Small intestine (tissue), 7 donors: ENCODE measurements around the gene DERA. TPM values are rescaled to one million over a fixed set of nuclear protein-coding genes. Genes with fewer than 3 reads are reported as not detected.
A peak's percentile ranks its signal among the peaks of the same experiment; 100 is the strongest.
"Not testable (repeated sequence)": the region's sequence is repeated elsewhere in the genome, so short reads cannot be mapped to it uniquely, and the experiment has no call there.

Experiments
- DNase-seq, 2 donors: peaks; one replicate each; pipeline versions ENCODE4 v3.0.0 to v3.0.0-alpha.2; 2013
- FAIRE-seq: peaks from 2 replicates; lab custom pipeline; 2012; peaks lifted over from hg19 to GRCh38; lab: Jason Lieb, UNC
- H3K27ac ChIP-seq, 3 donors: one replicate each; pipeline ENCODE4 v1.5.1; 2013; ENCODE audit warnings: low read length in 2 of 3, mild to moderate bottlenecking in 2 of 3, control low read depth in 1 of 3, inconsistent platforms in 1 of 3, low read depth in 1 of 3, moderate library complexity in 1 of 3
- H3K27me3 ChIP-seq, 3 donors: one replicate each; pipeline ENCODE4 v1.6.1; 2013; ENCODE audit warnings: low read length in 3 of 3, inconsistent platforms in 1 of 3; ENCODE audit not compliant: control insufficient read depth in 3 of 3, insufficient read depth in 3 of 3
- H3K36me3 ChIP-seq, 3 donors: one replicate each; pipeline ENCODE4 v1.6.1; 2013; ENCODE audit warnings: low read length in 3 of 3, inconsistent platforms in 1 of 3, low read depth in 1 of 3, mild to moderate bottlenecking in 1 of 3, moderate library complexity in 1 of 3; ENCODE audit not compliant: control insufficient read depth in 3 of 3, insufficient read depth in 2 of 3
- H3K4me1 ChIP-seq, 3 donors: one replicate each; pipeline ENCODE4 v1.6.1; 2013; ENCODE audit warnings: low read length in 2 of 3, inconsistent platforms in 1 of 3, low read depth in 1 of 3, mild to moderate bottlenecking in 1 of 3, moderate library complexity in 1 of 3; ENCODE audit not compliant: control insufficient read depth in 3 of 3, insufficient read depth in 2 of 3
- H3K4me3 ChIP-seq, 3 donors: one replicate each; pipeline ENCODE4 v1.5.1; 2013; ENCODE audit warnings: low read length in 3 of 3, control low read depth in 1 of 3, inconsistent platforms in 1 of 3, low read depth in 1 of 3, mild to moderate bottlenecking in 1 of 3, moderate library complexity in 1 of 3
- H3K9me3 ChIP-seq, 2 donors: one replicate each; pipeline ENCODE4 v1.6.1; 2013; ENCODE audit warnings: low read depth in 1 of 2, low read length in 1 of 2; ENCODE audit not compliant: control insufficient read depth in 2 of 2, insufficient read depth in 1 of 2
- WGBS, 3 donors: extraction: QIAGEN DNeasy Blood & Tissue Kit; methylation state at CpG; one replicate each; pipeline ENCODE4 v1.1.7; 2013; 5-methylcytosine and 5-hydroxymethylcytosine counted together
- polyA plus RNA-seq, 4 donors: library from polyadenylated mRNA; stranded (reverse) in 3 of 4; unstranded in 1 of 4; fragments of 200-250 nt in 3 of 4; fragments of 120-200 nt in 1 of 4; gene quantifications; one replicate each; pipeline versions ENCODE4 v1.2.1 to v1.2.3, GENCODE V29; 2013
- donor health status: healthy with polysubstance abuse.
- donor health status: control.
- donor health status: control.
- donor health status: Bipolar disorder and iron deficiency.
- donor health status: healthy.

Gene DERA
- polyA plus RNA-seq, 4 donors: 36.0 to 133 (median 90.5) TPM

GRCh38 chr12:15911931-15912330 is 799 bp downstream of the DERA start:
- not testable (repeated sequence) for H3K36me3 ChIP-seq, FAIRE-seq, H3K27me3 ChIP-seq, DNase-seq, H3K9me3 ChIP-seq, H3K4me1 ChIP-seq
- WGBS, 3 donors: 4 to 31% (median 18%) methylated on average over 3 of the region's 5 CpGs
- Histone ChIP-seq H3K4me3 (peak overlapping the region; percentile 75 to 92 (median 78)), H3K27ac (peak overlapping the region; percentile 94 to 99 (median 98))

- WGBS, 3 donors: 95 to 98% (median 98%) methylated on average over 5 of the region's 5 CpGs
- H3K4me1 ChIP-seq, H3K27me3 ChIP-seq: not testable (repeated sequence)
These were observed 3.0 kb downstream of the DERA start for GRCh38 chr12:15914131-15914530.

GRCh38 chr12:15918066-15918465 is 6.9 kb downstream of the DERA start:
- Histone ChIP-seq H3K4me1 (no peaks in the 10 kb centered on the region), H3K27ac (no peak overlapping the region), H3K36me3 (peaks cover 0 to 10% (median 4%) of the 10 kb centered on the region in 3 donors), H3K4me3 (no peak overlapping the region), H3K27me3 (no peaks in the 10 kb centered on the region), H3K9me3 (no peaks in the 10 kb centered on the region)
- FAIRE-seq (no peak), DNase-seq (no peak)
- 93 to 97% (median 96%) methylated on average over 7 of the region's 7 CpGs for WGBS, 3 donors

More at GRCh38 chr12:15914131-15914530, 3.0 kb downstream of the DERA start:
- peaks cover 0 to 10% (median 4%) of the 10 kb centered on the region in 3 donors for H3K36me3 ChIP-seq
- H3K4me3 ChIP-seq, FAIRE-seq, H3K27ac ChIP-seq, H3K9me3 ChIP-seq, DNase-seq: not testable (repeated sequence)

GRCh38 chr12:15919418-15919817 is 8.3 kb downstream of the DERA start:
- FAIRE-seq (no peak), DNase-seq (no peak)
- peaks cover 0 to 10% (median 4%) of the 10 kb centered on the region in 3 donors for H3K36me3 ChIP-seq

GRCh38 chr12:15924956-15925355 is 13.8 kb downstream of the DERA start:
- DNase-seq (no peak), FAIRE-seq (no peak)
- no peaks in the 10 kb centered on the region for H3K4me1 ChIP-seq
- H3K27ac ChIP-seq: no peak overlapping the region
- H3K27me3 ChIP-seq: no peaks in the 10 kb centered on the region
- H3K9me3 ChIP-seq: no peaks in the 10 kb centered on the region
- 91 to 100% (median 96%) methylated on average over 1 of the region's 1 CpG for WGBS, 3 donors
- H3K4me3 ChIP-seq: no peak overlapping the region
- H3K36me3 ChIP-seq: peaks cover 0 to 6% (median 0%) of the 10 kb centered on the region in 3 donors

More at GRCh38 chr12:15919418-15919817, 8.3 kb downstream of the DERA start:
- 69 to 98% (median 84%) methylated on average over 2 of the region's 2 CpGs for WGBS, 3 donors
- no peaks in the 10 kb centered on the region for H3K4me1 ChIP-seq
- H3K27ac ChIP-seq: peak overlapping the region in 1 of 3 donors; percentile 13
- no peaks in the 10 kb centered on the region for H3K27me3 ChIP-seq
- no peaks in the 10 kb centered on the region for H3K9me3 ChIP-seq
- no peak overlapping the region for H3K4me3 ChIP-seq

- WGBS, 3 donors: 67 to 86% (median 84%) methylated on average over 2 of the region's 2 CpGs
- Histone ChIP-seq H3K9me3 (no peaks in the 10 kb centered on the region), H3K27me3 (no peaks in the 10 kb centered on the region), H3K4me3 (no peak overlapping the region), H3K36me3 (peaks cover 0 to 6% (median 0%) of the 10 kb centered on the region in 3 donors), H3K4me1 (no peaks in the 10 kb centered on the region), H3K27ac (no peak overlapping the region)
- no peak for FAIRE-seq
- DNase-seq: no peak
These were observed 17.2 kb downstream of the DERA start for GRCh38 chr12:15928346-15928745.

GRCh38 chr12:15928870-15929571 is 17.9 kb downstream of the DERA start:
- no peaks in the 10 kb centered on the region for H3K9me3 ChIP-seq
- 73 to 86% (median 78%) methylated on average over 10 of the region's 10 CpGs for WGBS, 3 donors
- H3K4me1 ChIP-seq: no peaks in the 10 kb centered on the region
- peaks cover 0 to 6% (median 0%) of the 10 kb centered on the region in 3 donors for H3K36me3 ChIP-seq
- H3K27ac ChIP-seq: no peak overlapping the region
- no peaks in the 10 kb centered on the region for H3K27me3 ChIP-seq
- no peak for FAIRE-seq
- DNase-seq: no peak
- no peak overlapping the region for H3K4me3 ChIP-seq

- no peak overlapping the region for H3K27ac ChIP-seq
- no peak overlapping the region for H3K4me3 ChIP-seq
- FAIRE-seq (no peak), DNase-seq (no peak)
- 87 to 91% (median 91%) methylated on average over 3 of the region's 3 CpGs for WGBS, 3 donors
- H3K27me3 ChIP-seq: no peaks in the 10 kb centered on the region
- peaks cover 0 to 5% (median 0%) of the 10 kb centered on the region in 3 donors for H3K36me3 ChIP-seq
- peaks cover 0 to 3% of the 10 kb centered on the region in 2 donors for H3K9me3 ChIP-seq
- H3K4me1 ChIP-seq: no peaks in the 10 kb centered on the region
These were observed 20.5 kb downstream of the DERA start for GRCh38 chr12:15931590-15932053.
